ENCODE data around the gene PVALB.

DNA sequence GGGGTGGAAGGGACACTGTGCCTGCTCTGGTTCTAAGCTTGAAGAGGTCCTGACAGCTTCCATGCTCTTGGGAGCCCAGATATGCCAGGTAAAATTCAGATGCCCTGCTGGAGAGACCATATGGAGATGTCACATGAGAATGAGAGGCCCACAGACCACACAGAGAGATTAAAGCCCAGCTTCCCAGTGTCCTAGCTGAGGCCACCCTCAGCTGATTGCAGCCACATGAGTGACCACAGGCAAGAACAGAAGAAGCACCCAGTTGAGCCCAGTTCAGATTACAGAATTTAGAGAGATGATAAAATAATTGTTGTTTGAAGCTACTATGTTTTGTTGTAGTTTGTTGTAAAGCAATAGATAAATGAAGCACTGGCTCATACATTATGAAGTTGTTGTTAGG is 14.4 kb upstream of the PVALB start:
- TF ChIP-seq, protein P1, sequence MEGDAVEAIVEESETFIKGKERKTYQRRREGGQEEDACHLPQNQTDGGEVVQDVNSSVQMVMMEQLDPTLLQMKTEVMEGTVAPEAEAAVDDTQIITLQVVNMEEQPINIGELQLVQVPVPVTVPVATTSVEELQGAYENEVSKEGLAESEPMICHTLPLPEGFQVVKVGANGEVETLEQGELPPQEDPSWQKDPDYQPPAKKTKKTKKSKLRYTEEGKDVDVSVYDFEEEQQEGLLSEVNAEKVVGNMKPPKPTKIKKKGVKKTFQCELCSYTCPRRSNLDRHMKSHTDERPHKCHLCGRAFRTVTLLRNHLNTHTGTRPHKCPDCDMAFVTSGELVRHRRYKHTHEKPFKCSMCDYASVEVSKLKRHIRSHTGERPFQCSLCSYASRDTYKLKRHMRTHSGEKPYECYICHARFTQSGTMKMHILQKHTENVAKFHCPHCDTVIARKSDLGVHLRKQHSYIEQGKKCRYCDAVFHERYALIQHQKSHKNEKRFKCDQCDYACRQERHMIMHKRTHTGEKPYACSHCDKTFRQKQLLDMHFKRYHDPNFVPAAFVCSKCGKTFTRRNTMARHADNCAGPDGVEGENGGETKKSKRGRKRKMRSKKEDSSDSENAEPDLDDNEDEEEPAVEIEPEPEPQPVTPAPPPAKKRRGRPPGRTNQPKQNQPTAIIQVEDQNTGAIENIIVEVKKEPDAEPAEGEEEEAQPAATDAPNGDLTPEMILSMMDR (IDR thresholded peaks at IDR 0.05), result no peak
- TF ChIP-seq EZH2 (IDR thresholded peaks at IDR 0.05; ENCODE audit: borderline replicate concordance, insufficient read depth, low read depth, low read length, poor library complexity, severe bottlenecking), result no peak
